Heart right ventricle (tissue), 16 donors: Measurements from ENCODE around the gene ENGASE. TPM values are rescaled to one million over a fixed set of nuclear protein-coding genes. Genes with fewer than 3 reads are reported as not detected.

Experiments
- ATAC-seq, 8 donors: fragments of 200-7000 bp; cut with Tn5 transposase; one replicate each; pipeline ENCODE4 v1.9.1; 2020; ENCODE audit warnings: mild to moderate bottlenecking in 8 of 8, moderate library complexity in 8 of 8, moderate number of reproducible peaks in 1 of 8
- DNase-seq, 2 donors: peaks; one replicate each; pipeline ENCODE4 v3.0.0-alpha.2; 2020
- H3K27ac ChIP-seq, 10 donors: fragments of 200-600 bp; sonication (generic) in 2 of 10; one replicate each; pipeline versions ENCODE4 v1.5.0 to v1.8.0; 2020 to 2022; ENCODE audit warnings: mild to moderate bottlenecking in 3 of 10
- H3K27me3 ChIP-seq, 7 donors: fragments of 200-600 bp; one replicate each; pipeline ENCODE4 v1.8.0; 2021 to 2022; ENCODE audit warnings: mild to moderate bottlenecking in 2 of 7
- H3K36me3 ChIP-seq, 9 donors: fragments of 200-600 bp; sonication (generic) in 1 of 9; one replicate each; pipeline versions ENCODE4 v1.5.0 to v1.8.0; 2020 to 2022; ENCODE audit warnings: mild to moderate bottlenecking in 2 of 9
- H3K4me1 ChIP-seq, 9 donors: fragments of 200-600 bp; sonication (generic) in 1 of 9; one replicate each; pipeline versions ENCODE4 v1.5.0 to v1.8.0; 2020 to 2022; ENCODE audit warnings: mild to moderate bottlenecking in 4 of 9
- H3K4me3 ChIP-seq, 10 donors: fragments of 200-600 bp; sonication (generic) in 2 of 10; one replicate each; pipeline versions ENCODE4 v1.5.0 to v1.8.0; 2020 to 2022; ENCODE audit warnings: mild to moderate bottlenecking in 7 of 10, moderate library complexity in 2 of 10
- H3K9me3 ChIP-seq, 11 donors: fragments of 200-600 bp in 10 of 11; sonication (generic) in 2 of 11; one replicate each; pipeline versions ENCODE4 v1.5.0 to v1.8.0; 2013 to 2022; ENCODE audit warnings: mild to moderate bottlenecking in 2 of 11, control low read depth in 1 of 11, moderate library complexity in 1 of 11
- CTCF ChIP-seq, 9 donors: fragments of 200-600 bp; sonication (generic) in 2 of 9; IDR thresholded peaks; one replicate each; pipeline versions ENCODE4 v1.5.0 to v1.8.0; 2021 to 2022; ENCODE audit warnings: antibody characterized with exemption in 9 of 9, mild to moderate bottlenecking in 5 of 9, moderate library complexity in 1 of 9
- WGBS, 2 donors: extraction: QIAGEN DNeasy Blood & Tissue Kit; methylation state at CpG; one replicate each; pipeline ENCODE4 v1.1.7; 2013; ENCODE audit warnings: inconsistent platforms in 1 of 2; 5-methylcytosine and 5-hydroxymethylcytosine counted together
- intact Hi-C, 10 donors: fragments of 100-400 bp; cut with DNase I; formaldehyde crosslinking; loops; one replicate each; pipeline versions ENCODE4 v1.11.1 to v1.14.2; 2022
- polyA plus RNA-seq, 2 donors: library from polyadenylated mRNA; stranded (reverse); fragments of 200-250 nt; gene quantifications; one replicate each; pipeline ENCODE4 v1.2.3, GENCODE V29; 2013
- total RNA-seq, 10 donors: library from RNA; stranded (reverse); fragmentation: NEBNext Ultra II Directional in 3 of 10; extraction: Animal tissue kit (Norgen Biotek cat#: 25700) in 3 of 10; gene quantifications; one replicate each; pipeline versions ENCODE4 v1.2.1 to v1.2.4, GENCODE V29; 2021 to 2023
- donor health status: Arrhythmogenic right ventricular cardiomyopathy.
- donor health status: ischemic (EF 13 %, LVEDD 7.1; RV severe dilation, severe dysfunction).
- donor health status: healthy with polysubstance abuse.
- donor health status: DM: no; HTN: yes; CAD: no.
- donor health status: DM: no; HTN: no; CAD: no.
- donor health status: ischemic (EF 25% LVEDD 6.9; RV normal size, moderate dysfunction).
- donor health status: ischemic (EF 25% LVEDD 5.7; RV mildly dilated, moderate dysfunction).
- donor health status: healthy.
- donor health status: DM: yes; HTN: yes; CAD: no.
- donor health status: Ischemic cardiomyopathy.
- donor health status: ischemic (EF 35%, LVEDD 5.7; RV mildly dilated, moderate dysfunction).
- donor health status: nonischemic (EF 11% LVEDD 7.7; RV severe dilation, severe dysfunction).
- donor health status: DM: yes; HTN: yes; CAD: no.
- donor health status: PGD.
- donor health status: ischemic (EF 29% LVEDD 5.4; RV normal size, mild dysfunction).
- donor health status: nonischemic (EF 23%, LVEDD 6.1; RV moderate dilation, normal function).

ENGASE gene
- total and polyA plus RNA-seq, 12 donors: 9.7 to 54.1 (median 26.6) TPM

GRCh38 chr17:79049821-79050220, 24.8 kb upstream of the ENGASE start:
- DNase-seq: no peak
- TF ChIP-seq CTCF (IDR thresholded peaks at IDR 0.05): no peak
- intact Hi-C loops: loop anchor here in 7 of 10 donors (5.0 to 10.0 kb wide), 4 partner anchors 32 to 345 kb away; no protein-coding TSS in a partner anchor

GRCh38 chr17:79050551-79050950, 24.1 kb upstream of the ENGASE start:
- Histone ChIP-seq H3K27me3 (no peaks in the 10 kb centered on the region), H3K9me3 (peaks cover 0 to 17% (median 3%) of the 10 kb centered on the region in 11 donors), H3K4me1 (peaks cover 15 to 52% (median 23%) of the 10 kb centered on the region in 9 donors), H3K36me3 (peaks cover 0 to 24% (median 5%) of the 10 kb centered on the region in 9 donors), H3K27ac (no peak overlapping the region), H3K4me3 (no peak overlapping the region)
- DNase-seq: no peak
- no peak for TF ChIP-seq CTCF (IDR thresholded peaks at IDR 0.05)
- intact Hi-C loops: no loop called here
- ATAC-seq: no peak
- 93 to 94% methylated on average over 6 of the region's 6 CpGs for WGBS, 2 donors

More at GRCh38 chr17:79049821-79050220, 24.8 kb upstream of the ENGASE start:
- Histone ChIP-seq H3K4me3 (no peak overlapping the region), H3K9me3 (peaks cover 0 to 16% (median 3%) of the 10 kb centered on the region in 11 donors), H3K4me1 (peaks cover 15 to 54% (median 25%) of the 10 kb centered on the region in 9 donors), H3K27ac (no peak overlapping the region), H3K36me3 (peaks cover 0 to 24% (median 5%) of the 10 kb centered on the region in 9 donors), H3K27me3 (no peaks in the 10 kb centered on the region)
- WGBS, 2 donors: 96 to 97% methylated on average over 11 of the region's 11 CpGs
- no peak for ATAC-seq

- Histone ChIP-seq H3K9me3 (peaks cover 0 to 17% (median 3%) of the 10 kb centered on the region in 11 donors), H3K36me3 (peaks cover 0 to 24% (median 5%) of the 10 kb centered on the region in 9 donors), H3K4me1 (peaks cover 12 to 44% (median 15%) of the 10 kb centered on the region in 9 donors), H3K4me3 (no peak overlapping the region), H3K27ac (no peak overlapping the region), H3K27me3 (no peaks in the 10 kb centered on the region)
- intact Hi-C loops: no loop called here
- TF ChIP-seq CTCF (IDR thresholded peaks at IDR 0.05): no peak
- DNase-seq (no peak), ATAC-seq (no peak)
- WGBS, 2 donors: 88% methylated on average over 6 of the region's 6 CpGs
Observed at GRCh38 chr17:79051306-79051705, 23.3 kb upstream of the ENGASE start.

GRCh38 chr17:79052131-79052530, 22.5 kb upstream of the ENGASE start:
- peaks cover 6 to 36% (median 8%) of the 10 kb centered on the region in 9 donors for H3K4me1 ChIP-seq
- TF ChIP-seq CTCF (IDR thresholded peaks at IDR 0.05): no peak
- H3K27me3 ChIP-seq: no peaks in the 10 kb centered on the region
- peaks cover 0 to 17% (median 3%) of the 10 kb centered on the region in 11 donors for H3K9me3 ChIP-seq
- no peak overlapping the region for H3K27ac ChIP-seq
- WGBS, 2 donors: 33 to 87% methylated on average over 1 of the region's 1 CpG
- intact Hi-C loops: no loop called here
- DNase-seq: no peak
- ATAC-seq: no peak
- H3K36me3 ChIP-seq: peaks cover 0 to 24% (median 5%) of the 10 kb centered on the region in 9 donors
- no peak overlapping the region for H3K4me3 ChIP-seq
